ENCODE results near the gene TGM5. TPM values are rescaled to one million over a fixed set of nuclear protein-coding genes. Genes with fewer than 3 reads are reported as not detected.

TGM5 gene
- total RNA-seq, 4 donors from 2014 or later: 12.1 TPM; not detected in 3

GRCh38 chr15:43184407-43185124, 82.2 kb downstream of the TGM5 start:
- Histone ChIP-seq H3K9me3 (no peaks in the 10 kb centered on the region), H3K36me3 (peaks cover 0 to 12% (median 3%) of the 10 kb centered on the region in 4 donors), H3K27ac (peak overlapping the region; percentile 86 to 95 (median 92)), H3K4me3 (peak overlapping the region in 2 of 4 donors; percentile 64 to 91), H3K4me1 (peaks cover 8 to 18% (median 13%) of the 10 kb centered on the region in 4 donors), H3K27me3 (no peaks in the 10 kb centered on the region)
- 73 to 74% methylated on average over 2 to 9 of the region's 9 CpGs for WGBS, 2 donors (ENCODE audit: low coverage in 1 of 2)
- intact Hi-C loops (cut with DNase I; ENCODE audit: low total_unique reads): no loop called here
- in situ Hi-C loops (cut with MboI; ENCODE audit: low pct_ligation_motif_present in 1 of 4, low pct_unique_long_range_greater_than_20kb in 1 of 4, low sequenced_read_pairs in 3 of 4): no loop called here
- no peak for DNase-seq
- TF ChIP-seq CTCF (IDR thresholded peaks at IDR 0.05) (no peak), POLR2A (IDR thresholded peaks at IDR 0.05) (no peak), POLR2AphosphoS5 (IDR thresholded peaks at IDR 0.05) (no peak), EP300 (IDR thresholded peaks at IDR 0.05; ENCODE audit: low read depth) (no peak)

GRCh38 chr15:43183270-43183669, 83.5 kb downstream of the TGM5 start:
- in situ Hi-C loops (cut with MboI; ENCODE audit: low pct_ligation_motif_present in 1 of 4, low pct_unique_long_range_greater_than_20kb in 1 of 4, low sequenced_read_pairs in 3 of 4): no loop called here
- WGBS, 2 donors (ENCODE audit: low coverage in 1 of 2): 69 to 81% methylated on average over 3 of the region's 3 CpGs
- TF ChIP-seq EP300 (IDR thresholded peaks at IDR 0.05; ENCODE audit: low read depth) (no peak), POLR2AphosphoS5 (IDR thresholded peaks at IDR 0.05) (no peak), CTCF (IDR thresholded peaks at IDR 0.05) (no peak), POLR2A (IDR thresholded peaks at IDR 0.05) (no peak)
- intact Hi-C loops (cut with DNase I; ENCODE audit: low total_unique reads): no loop called here
- no peak overlapping the region for H3K4me3 ChIP-seq
- H3K9me3 ChIP-seq: no peaks in the 10 kb centered on the region
- H3K4me1 ChIP-seq: peaks cover 8 to 18% (median 13%) of the 10 kb centered on the region in 4 donors
- peaks cover 0 to 12% (median 0%) of the 10 kb centered on the region in 4 donors for H3K36me3 ChIP-seq
- no peak overlapping the region for H3K27ac ChIP-seq
- DNase-seq: no peak
- H3K27me3 ChIP-seq: no peaks in the 10 kb centered on the region

Small RNA genes within 50 kb of the gene (small RNA-seq; reads per million reads assigned to genes)
- gene RF00019: 0 reads per million in 4 donors

Other genes with a start within 250 kb of the TGM5 start
- 100 to 1,000 TPM in 1 of 4 donors, 10 to 100 TPM in 3; 21.3 to 108 (median 34.2) TPM for gene UBR1, start 160.9 kb downstream of the TGM5 start, total RNA-seq
- gene TMEM62, start 133.3 kb downstream of the TGM5 start, total RNA-seq: 100 to 1,000 TPM in 1 of 4 donors, 10 to 100 TPM in 3; 21.3 to 367 (median 39.6) TPM
- gene CCNDBP1, start 81.5 kb downstream of the TGM5 start, total RNA-seq: 100 to 1,000 TPM in 1 of 4 donors, 10 to 100 TPM in 3; 20.7 to 120 (median 80.0) TPM
- not detected for gene EPB42, start 45.9 kb downstream of the TGM5 start, total RNA-seq
- not detected for gene TGM7, start 35.3 kb upstream of the TGM5 start, total RNA-seq
- gene LCMT2, start 63.6 kb upstream of the TGM5 start, total RNA-seq: 1 to 10 TPM; 3.0 to 6.4 (median 3.4) TPM
- 10 to 100 TPM; 25.1 to 33.7 (median 29.8) TPM for gene ZSCAN29, start 104.1 kb upstream of the TGM5 start, total RNA-seq
- 10 to 100 TPM; 12.7 to 25.1 (median 16.0) TPM for gene TUBGCP4, start 104.2 kb upstream of the TGM5 start, total RNA-seq
- gene TP53BP1, start 226.2 kb upstream of the TGM5 start, total RNA-seq: 10 to 100 TPM; 25.1 to 40.8 (median 33.7) TPM

All from transverse colon (tissue), 4 donors.